ENCODE measurements around the gene MACO1.

- TF ChIP-seq RCOR1 (IDR thresholded peaks at IDR 0.05; ENCODE audit: low read depth, low read length) (no peak), MAX (IDR thresholded peaks at IDR 0.05) (no peak), MAFK (IDR thresholded peaks at IDR 0.05; ENCODE audit: partially characterized antibody) (no peak), CBX8 (IDR thresholded peaks at IDR 0.05) (no peak), REST (IDR thresholded peaks at IDR 0.05) (no peak), ESRRA (IDR thresholded peaks at IDR 0.05; ENCODE audit: borderline replicate concordance, low read length) (no peak), CTCF (IDR thresholded peaks at IDR 0.05) (no peak), RAD21 (conservative IDR thresholded peaks at IDR 0.05 in 1 of 2, IDR thresholded peaks at IDR 0.05 in 1 of 2) (no peak), POLR2A (IDR thresholded peaks at IDR 0.05; ENCODE audit: low read length) (no peak), HDAC2 (IDR thresholded peaks at IDR 0.05) (no peak), BCL3 (IDR thresholded peaks at IDR 0.05) (no peak)
Observed at GRCh38 chr1:25533775-25534409, 103.2 kb downstream of the MACO1 start.

All from A549 (cell line).